Bronchial epithelial cell (primary cell): Measurements from ENCODE around the gene NRP1. TPM values are rescaled to one million over a fixed set of nuclear protein-coding genes. Genes with fewer than 3 reads are reported as not detected.

ENCODE experiments used
- DNase-seq: peaks from one replicate; pipeline ENCODE4 v3.0.0-alpha.2; 2010; ENCODE audit warnings: low read depth
- FAIRE-seq: peaks from 2 replicates; lab custom pipeline; 2011; peaks lifted over from hg19 to GRCh38; lab: Jason Lieb, UNC
- H3K27me3 ChIP-seq: 2 replicates; pipeline ENCODE4 v1.5.1; 2011; ENCODE audit warnings: low read length; ENCODE audit not compliant: control insufficient read depth, insufficient read depth
- H3K36me3 ChIP-seq: 2 replicates; pipeline ENCODE4 v1.5.1; 2011; ENCODE audit warnings: low read length; ENCODE audit not compliant: control insufficient read depth, insufficient read depth
- H3K4me3 ChIP-seq: 2 replicates; pipeline ENCODE4 v1.5.1; 2011; ENCODE audit warnings: mild to moderate bottlenecking, low read depth, low read length, control low read depth
- CTCF ChIP-seq: IDR thresholded peaks from 2 replicates; pipeline ENCODE4 v1.5.1; 2011; ENCODE audit warnings: mild to moderate bottlenecking, moderate library complexity, low read length, control low read depth, inconsistent platforms; ENCODE audit not compliant: insufficient read depth, severe bottlenecking
- total RNA-seq: library from RNA; depleted of rRNA; stranded (reverse); fragments of >200 nt; gene quantifications from 2 replicates; pipeline ENCODE4 v1.2.1, GENCODE V29; 2014

Gene NRP1
- total RNA-seq, 1 donor from 2014 or later: 21.6 TPM

GRCh38 chr10:33234831-33235237 is 99.6 kb downstream of the NRP1 start:
- no peak for DNase-seq
- no peaks in the 10 kb centered on the region for H3K36me3 ChIP-seq
- TF ChIP-seq CTCF: no peak
- no peaks in the 10 kb centered on the region for H3K27me3 ChIP-seq
- no peak for FAIRE-seq
- H3K4me3 ChIP-seq: no peak overlapping the region

- DNase-seq (no peak), FAIRE-seq (no peak)
- Histone ChIP-seq H3K27me3 (no peaks in the 10 kb centered on the region), H3K4me3 (no peak overlapping the region), H3K36me3 (no peaks in the 10 kb centered on the region)
- TF ChIP-seq CTCF: no peak
These were observed 100.8 kb downstream of the NRP1 start for GRCh38 chr10:33233635-33234034.

- no peak for TF ChIP-seq CTCF
These were observed 101.2 kb downstream of the NRP1 start for GRCh38 chr10:33233221-33233620.

GRCh38 chr10:33231621-33232350 is 102.7 kb downstream of the NRP1 start:
- DNase-seq (no peak), FAIRE-seq (no peak)

More at GRCh38 chr10:33233221-33233620, 101.2 kb downstream of the NRP1 start:
- no peak overlapping the region for H3K4me3 ChIP-seq
- no peaks in the 10 kb centered on the region for H3K36me3 ChIP-seq
- DNase-seq (no peak), FAIRE-seq (no peak)
- no peaks in the 10 kb centered on the region for H3K27me3 ChIP-seq

GRCh38 chr10:33229949-33230267 is 104.6 kb downstream of the NRP1 start:
- DNase-seq (no peak), FAIRE-seq (peak; percentile 88)
- no peaks in the 10 kb centered on the region for H3K27me3 ChIP-seq
- TF ChIP-seq CTCF: no peak
- H3K4me3 ChIP-seq: no peak overlapping the region
- H3K36me3 ChIP-seq: peaks cover 6% of the 10 kb centered on the region

More at GRCh38 chr10:33231621-33232350, 102.7 kb downstream of the NRP1 start:
- H3K36me3 ChIP-seq: no peaks in the 10 kb centered on the region
- H3K27me3 ChIP-seq: no peaks in the 10 kb centered on the region
- H3K4me3 ChIP-seq: no peak overlapping the region
- no peak for TF ChIP-seq CTCF
